ENCODE data around the gene PA2G4.
"Not testable (repeated sequence)": the region's sequence is repeated elsewhere in the genome, so short reads cannot be mapped to it uniquely, and the experiment has no call there.

PA2G4 gene

DNA sequence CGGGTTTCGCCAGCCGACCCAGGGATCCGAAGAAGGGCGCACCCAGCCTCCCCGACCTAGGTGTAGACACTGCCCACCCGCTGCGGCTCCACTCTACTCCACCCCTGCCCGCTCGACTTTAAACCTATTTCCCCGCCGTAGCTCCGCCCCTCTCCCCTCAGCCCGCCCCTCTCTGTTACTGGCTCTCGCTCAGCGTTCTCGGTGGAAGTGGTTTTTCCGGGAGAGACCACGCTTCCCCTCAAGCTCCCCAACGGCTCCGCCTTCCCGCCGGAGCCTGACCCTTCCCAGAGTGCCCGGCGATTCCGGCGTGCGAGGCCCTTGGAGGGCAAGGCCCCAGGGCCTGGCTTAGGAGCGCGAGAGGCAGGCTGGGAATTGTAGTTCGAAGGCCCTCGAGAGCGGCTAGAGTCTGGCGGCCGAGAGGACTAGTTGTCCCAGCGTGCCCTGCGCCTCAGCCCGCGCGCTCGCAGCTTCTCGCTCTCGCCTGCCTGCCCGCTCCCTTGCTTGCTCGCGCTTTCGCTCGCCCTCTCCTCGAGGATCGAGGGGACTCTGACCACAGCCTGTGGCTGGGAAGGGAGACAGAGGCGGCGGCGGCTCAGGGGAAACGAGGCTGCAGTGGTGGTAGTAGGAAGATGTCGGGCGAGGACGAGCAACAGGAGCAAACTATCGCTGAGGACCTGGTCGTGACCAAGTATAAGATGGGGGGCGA, at the start of gene PA2G4:
Gene PA2G4 (plus strand): TSS at position 451 of the 706 bp plus-strand sequence. CDS start 179 bp downstream, at position 630.
- peak; percentile 96 to 97 for DNase-seq

DNA sequence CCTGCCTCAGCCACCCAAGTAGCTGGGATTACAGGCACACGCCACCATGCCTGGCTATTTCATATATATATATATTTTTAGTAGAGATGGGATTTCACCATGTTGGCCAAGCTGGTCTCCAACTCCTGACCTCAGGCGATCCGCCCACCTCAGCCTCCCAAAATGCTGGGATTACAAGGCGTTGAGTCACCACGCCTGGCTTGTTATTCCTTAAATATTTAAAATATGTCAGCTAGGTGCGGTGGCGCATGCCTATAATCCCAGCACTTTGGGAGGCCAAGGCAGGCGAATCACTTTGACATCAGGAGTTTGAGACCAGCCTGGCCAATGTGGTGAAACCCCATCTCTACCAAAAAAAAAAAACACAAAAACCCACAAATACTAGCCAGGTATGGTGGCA, 44.4 kb upstream of the PA2G4 start:
- DNase-seq: not testable (repeated sequence)

DNA sequence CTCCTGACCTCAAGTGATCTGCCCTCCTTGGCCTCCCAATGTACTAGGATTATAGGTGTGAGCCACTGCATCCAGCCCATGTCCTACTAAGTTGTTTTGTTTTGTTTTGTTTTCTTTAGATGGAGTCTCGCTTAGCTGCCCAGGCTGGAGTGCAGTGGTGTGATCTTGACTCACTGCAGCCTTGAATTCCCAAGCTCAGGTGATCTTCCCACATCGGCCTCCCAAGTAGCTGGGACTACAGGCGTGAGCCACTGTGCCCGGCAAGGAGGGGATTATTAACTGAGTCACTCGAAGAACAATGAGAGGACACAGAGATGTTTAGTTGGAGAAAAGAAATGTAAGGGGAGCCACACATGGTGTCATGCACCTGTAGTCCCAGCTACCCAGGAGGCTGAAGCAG, 42.4 kb upstream of the PA2G4 start:
- no peak for DNase-seq

DNA sequence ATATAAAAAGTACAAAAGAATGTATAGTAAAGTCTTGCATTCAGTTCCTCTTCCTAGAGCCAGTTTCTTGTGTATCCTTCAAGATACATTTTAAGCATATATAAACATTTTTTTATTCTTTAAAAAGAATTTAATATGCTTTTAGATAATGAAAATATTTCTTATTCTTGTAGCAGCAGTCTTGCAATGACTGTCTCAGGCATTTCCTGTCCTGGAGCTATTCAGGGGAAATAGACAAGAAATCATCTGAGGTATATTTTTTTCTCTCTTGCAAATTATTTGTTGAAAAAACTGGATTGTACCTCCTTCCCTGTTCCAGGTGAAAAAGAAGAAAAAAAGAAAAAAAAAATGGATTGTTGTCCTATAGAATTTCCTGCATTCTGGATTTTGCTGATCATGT, 41.4 kb upstream of the PA2G4 start:
- DNase-seq: no peak

DNA sequence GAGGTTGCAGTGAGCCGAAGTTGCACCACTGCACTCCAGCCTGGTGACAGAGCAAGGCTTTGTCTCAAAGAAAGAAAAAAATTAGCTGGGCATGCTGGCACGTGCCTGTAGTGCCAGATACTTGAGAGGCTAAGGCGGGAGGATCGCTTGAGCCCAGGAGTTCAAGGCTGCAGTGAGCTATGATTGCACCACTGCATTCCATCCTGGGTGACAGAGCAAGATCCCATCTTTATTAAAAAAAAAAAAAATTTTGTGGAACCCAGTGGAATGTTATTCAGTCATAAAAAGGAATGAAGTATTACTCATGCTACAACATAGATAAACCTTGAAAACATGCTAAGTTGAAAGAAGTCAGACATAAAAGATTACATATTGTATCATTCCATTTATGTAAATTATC, 32.7 kb upstream of the PA2G4 start:
- DNase-seq: no peak

DNA sequence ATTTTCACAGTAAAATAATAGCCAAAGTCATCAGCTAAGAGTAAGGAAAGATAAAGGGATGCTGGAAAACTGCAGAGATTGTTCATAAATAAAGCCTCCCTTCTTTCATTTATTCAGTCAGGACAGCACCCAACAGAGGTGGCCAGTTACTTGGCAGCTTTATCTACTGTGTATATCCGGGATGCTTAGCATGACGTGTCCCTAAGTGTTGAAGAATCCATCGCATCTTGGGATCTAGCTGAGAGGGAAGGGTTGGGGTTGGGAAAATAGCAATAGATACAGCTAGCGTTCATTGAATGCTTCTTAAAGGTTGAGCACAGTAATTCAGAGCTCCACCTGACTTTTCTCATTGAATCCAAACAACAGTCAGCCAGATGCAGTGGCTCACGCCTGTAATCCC, 30.0 kb upstream of the PA2G4 start:
- DNase-seq: no peak

DNA sequence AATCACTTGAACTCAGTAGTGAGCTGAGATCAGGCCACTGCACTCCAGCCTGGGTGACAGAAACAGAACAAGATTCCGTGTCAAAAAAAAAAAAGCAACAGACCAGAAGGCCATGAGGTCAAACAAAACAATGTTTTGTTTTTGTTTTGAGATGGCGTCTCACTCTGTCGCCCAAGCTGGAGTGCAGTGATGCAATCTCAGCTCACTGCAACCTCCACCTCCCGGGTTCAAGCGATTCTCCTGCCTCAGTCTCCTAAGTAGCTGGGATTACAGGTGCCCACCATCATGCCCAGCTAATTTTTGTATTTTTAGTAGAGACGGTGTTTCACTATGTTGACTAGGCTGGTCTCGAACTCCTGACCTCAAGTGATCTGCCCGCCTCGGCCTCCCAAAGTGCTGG, 26.4 kb upstream of the PA2G4 start:
- not testable (repeated sequence) for DNase-seq

DNA sequence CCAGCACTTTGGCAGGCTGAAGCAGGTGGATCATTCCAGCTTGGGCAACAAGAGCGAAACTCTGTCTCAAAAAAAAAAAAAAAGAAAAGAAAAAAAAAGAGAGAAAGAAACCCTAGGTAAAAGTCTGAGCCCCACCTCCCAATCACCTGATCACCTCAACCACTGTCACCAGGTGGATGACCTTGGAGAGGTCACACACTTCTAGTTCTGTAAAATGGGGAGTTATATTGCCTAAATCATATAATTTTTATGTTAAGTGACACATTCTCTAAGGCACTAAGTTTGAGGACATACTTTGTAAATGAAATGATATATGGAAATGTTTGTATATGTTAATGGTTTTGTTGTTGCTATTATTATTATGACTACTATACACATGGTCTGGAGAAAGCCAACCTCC, 25.9 kb upstream of the PA2G4 start:
- DNase-seq: no peak

DNA sequence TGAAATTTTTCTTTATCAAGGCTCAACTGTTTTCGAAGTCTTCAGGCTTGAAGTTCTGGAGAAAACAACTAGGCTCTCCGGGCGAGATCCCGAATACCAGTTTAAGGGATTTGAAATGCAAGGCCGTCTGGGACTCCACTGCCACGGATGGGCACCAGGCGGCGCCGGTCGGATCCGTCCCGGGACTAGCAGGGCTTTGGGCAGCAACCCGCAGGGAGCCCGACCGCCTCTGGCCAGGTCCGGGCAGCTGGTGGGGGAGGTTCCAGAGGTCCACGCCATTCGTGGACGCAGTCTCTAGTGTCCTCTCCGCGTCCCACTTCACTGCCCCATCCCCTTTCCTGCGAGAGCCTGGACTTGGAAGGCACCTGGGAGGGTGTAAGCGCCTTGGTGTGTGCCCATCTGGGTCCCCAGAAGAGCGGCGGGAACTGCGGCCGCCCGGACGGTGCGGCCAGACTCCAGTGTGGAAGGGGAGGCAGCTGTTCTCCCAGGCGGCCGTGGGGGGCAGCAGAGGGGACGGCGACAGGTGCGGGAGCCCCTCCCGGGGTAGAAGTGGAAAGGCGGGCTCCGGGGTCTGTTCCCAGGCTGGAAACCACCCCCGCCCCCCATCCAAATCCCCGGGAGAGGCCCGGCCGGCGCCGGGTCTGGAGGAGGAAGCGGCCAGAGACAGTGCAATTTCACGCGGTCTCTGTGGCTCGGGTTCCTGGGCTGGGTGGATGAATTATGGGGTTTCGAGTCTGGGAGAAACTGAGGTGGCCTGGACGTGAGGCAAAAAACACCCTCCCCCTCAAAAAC, 25.2 kb upstream of the PA2G4 start:
- peak; percentile 40 to 83 for DNase-seq

DNA sequence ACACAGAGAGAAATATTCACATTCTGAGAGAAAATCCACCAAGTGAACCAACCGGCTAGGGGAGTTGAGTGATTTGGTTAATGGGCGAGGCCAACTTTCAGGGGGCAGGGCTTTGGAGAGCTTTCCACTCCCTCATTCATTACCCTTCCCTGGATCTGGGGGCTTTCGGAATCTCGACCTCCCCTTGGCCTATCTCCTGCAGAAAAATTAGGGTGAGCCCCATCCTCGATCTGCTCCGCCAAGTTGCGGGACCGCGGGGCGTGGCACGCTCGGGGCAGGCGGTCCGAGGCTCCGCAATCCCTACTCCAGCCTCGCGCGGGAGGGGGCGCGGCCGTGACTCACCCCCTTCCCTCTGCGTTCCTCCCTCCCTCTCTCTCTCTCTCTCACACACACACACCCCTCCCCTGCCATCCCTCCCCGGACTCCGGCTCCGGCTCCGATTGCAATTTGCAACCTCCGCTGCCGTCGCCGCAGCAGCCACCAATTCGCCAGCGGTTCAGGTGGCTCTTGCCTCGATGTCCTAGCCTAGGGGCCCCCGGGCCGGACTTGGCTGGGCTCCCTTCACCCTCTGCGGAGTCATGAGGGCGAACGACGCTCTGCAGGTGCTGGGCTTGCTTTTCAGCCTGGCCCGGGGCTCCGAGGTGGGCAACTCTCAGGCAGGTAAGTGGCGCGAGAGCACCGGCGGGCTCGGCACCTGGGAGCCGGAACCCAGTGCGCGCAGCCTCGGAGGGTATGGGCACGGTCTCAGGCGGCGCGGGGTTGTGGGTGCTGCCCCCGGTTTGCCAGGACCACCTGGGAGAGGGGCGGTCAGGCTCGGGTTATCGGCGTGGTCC, 24.4 kb upstream of the PA2G4 start, which contains the start of gene ERBB3:
Gene ERBB3 (plus strand): TSS at position 443 of the 833 bp plus-strand sequence. CDS start 136 bp downstream, at position 579.
- peak; percentile 67 to 72 for DNase-seq

DNA sequence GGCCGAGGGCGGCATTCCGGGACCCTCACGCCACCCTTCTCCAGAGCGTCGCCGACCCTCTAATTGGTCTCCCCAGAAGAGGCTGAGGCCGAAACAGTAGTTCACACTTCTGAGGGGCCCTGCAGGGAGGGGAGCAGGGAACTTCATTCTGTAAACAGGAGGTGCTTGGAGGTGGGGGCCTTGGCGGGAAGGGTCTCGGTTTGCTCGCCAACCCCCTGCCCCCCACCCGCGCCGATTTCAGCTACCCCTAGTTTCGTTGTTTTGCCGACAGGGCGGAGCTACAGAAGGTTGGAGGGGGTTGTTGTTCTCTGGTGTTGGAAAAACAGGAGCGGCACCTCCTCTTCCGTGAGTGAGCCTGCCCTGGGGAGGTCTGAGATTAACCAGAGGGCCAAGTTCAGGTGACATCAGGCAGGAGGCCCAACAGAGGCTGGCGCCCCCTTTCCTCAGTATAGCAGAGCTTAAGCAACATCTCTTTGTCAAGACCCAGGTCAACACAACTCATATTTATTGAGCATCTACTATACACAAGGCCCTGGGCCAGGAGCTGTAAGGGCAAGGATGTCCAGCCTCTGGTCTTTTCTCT, 23.7 kb upstream of the PA2G4 start:
- DNase-seq: peak in 1 of 2 donors; percentile 8

DNA sequence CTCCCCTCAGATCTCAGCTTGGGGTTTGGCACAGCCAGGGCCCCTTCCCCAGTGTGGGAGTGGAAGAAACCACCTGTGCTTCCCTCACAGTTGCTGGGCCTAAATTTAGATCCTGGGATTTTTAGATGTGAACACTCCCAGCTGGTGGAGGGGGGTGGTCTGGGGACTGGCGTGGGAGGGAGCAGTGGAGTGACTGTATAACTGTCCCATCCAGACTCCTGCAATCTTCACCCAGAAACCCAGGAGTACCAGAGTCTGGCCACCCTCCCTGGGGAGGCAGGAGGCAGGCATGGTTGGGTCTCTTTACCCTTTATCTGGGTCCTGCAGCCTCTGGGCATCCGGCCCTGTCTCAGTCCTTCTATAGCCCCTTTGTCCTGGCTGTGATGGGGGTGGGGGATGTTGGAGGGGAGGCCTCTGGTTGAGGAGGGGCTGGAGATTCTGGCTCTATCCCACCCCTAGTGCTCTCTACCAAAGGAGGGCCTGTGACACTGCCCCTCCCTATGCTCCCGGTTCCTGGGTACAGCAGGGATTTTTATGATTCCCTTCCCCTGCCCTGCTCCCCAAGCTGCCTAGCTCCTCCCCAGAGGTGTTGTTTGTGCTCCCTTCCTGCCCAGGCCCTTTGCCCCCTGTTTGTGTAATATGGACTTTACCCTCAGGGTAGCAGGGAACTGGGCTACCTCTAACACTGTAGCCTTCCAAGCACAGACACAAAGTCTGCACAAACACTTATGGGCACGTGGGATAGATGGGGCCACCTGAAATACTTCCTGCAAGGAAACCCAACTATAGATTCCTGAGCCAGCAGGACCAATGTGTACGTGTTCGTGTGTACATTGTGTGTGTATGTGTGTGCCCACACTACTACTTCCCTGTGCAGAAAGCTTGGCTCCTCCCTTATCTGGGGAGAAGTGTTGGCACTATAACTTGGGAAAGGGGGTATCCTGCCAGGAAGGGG, 22.7 kb upstream of the PA2G4 start:
- DNase-seq: peak; percentile 52 to 75

DNA sequence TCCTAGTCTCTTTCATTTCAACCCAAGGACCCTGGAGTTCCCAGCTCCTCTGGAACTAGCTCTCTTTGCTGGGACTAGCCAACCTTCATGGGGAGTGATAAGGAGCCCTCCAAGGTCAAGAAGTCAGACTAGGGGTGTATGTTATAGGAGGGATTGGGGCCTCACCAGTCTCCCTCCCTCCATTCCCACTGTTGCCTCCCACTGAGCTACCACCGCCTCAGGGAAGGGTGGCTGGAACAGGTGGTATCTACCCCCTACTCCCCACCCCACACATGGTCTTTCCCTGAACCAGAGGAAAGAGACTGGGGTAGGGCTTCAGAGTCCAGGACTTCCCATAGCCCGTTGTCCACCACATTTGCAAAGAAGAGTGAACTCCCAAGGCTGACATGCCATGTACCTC, 22.0 kb upstream of the PA2G4 start:
- DNase-seq: peak in 1 of 2 donors; percentile 28

DNA sequence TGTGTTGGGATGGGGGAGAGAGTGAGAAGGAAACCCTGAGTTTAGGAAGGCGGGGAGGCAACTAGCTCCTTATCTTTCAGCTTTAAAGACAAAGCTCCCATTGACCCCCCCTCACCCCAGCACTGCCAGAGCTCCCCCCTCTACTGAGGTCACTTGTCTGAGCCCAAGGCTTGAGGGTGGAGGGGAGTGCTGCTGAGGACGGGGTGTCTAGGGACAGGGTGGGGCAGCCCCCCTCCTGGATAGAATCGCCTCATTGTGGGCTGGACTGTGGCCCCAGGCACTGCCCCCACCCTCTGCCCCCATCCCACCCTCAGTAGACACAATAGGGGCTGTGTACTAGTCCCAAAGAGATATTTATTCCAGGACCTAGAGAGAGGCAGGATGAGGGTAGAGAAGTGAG, 21.4 kb upstream of the PA2G4 start:
- peak; percentile 90 to 95 for DNase-seq

DNA sequence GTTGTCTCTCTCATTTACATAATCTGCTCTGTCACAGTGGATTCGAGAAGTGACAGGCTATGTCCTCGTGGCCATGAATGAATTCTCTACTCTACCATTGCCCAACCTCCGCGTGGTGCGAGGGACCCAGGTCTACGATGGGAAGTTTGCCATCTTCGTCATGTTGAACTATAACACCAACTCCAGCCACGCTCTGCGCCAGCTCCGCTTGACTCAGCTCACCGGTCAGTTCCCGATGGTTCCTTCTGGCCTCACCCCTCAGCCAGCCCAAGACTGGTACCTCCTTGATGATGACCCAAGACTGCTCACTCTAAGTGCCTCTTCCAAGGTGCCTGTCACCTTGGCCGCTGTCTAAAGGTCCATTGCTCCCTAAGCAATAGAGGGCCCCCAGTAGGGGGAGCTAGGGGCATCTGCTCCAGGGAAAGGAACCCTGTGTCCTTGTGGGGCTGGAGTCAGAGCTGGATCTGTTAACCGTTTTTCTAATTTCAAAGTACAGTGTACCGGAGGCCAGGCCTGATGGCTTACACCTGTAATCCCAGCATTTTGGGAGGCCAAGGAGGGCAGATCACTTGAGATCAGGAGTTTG, 19.3 kb upstream of the PA2G4 start:
- no peak for DNase-seq

DNA sequence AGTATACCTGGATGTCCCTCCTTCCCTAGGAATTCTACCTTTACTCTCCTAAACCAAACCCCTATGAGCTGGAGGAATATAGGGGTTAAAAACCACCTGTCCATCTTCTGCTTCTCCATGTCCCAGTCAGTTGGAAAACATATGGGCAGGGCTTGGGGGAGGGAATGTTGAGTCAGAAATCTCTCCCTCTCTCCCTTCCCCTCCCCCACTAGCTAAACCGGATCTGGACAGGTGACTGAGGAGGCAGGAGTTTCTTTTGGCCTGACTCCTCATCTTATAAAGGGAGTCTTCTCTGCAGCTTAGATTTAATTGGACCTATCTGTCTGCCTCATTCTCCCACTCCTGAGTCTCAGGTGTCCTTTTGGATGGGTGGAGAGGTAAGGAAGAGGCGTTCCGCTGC, 18.3 kb upstream of the PA2G4 start:
- DNase-seq: no peak

DNA sequence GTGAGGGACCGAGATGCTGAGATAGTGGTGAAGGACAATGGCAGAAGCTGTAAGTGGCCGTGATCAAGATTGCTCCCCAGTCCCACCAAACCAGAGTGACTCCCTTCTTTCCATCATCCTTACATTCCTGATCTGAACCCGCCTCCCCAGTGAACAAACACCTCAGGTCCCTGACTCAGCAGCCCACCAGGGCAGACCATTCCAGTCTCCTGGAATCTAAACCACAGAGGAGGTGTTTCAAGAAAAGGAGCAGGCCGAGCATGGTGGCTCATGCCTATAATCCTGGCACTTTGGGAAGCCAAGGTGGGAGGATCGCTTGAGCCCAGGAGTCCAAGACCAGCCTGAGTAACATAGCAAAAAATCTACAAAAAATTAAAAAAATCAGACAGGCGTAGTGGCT, 17.8 kb upstream of the PA2G4 start:
- no peak for DNase-seq

DNA sequence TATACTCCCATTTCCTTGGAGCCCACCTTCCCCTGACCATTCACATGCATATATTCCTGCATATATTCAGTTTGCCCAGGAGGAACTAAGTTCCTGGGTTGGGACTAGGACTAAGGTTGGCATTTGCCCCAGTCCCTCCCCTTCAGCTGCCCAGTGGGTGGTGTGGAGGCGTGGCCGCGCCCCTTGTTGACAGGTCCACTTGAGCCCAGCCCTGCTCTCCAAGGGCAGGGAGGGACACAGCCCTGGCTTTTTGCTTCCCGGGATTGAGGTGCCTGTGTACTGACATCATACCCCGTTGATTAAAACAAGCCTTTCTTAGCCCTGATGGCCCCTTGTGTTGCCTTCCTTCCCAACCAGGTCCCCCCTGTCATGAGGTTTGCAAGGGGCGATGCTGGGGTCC, 17.1 kb upstream of the PA2G4 start:
- DNase-seq: peak in 1 of 2 donors; percentile 35

DNA sequence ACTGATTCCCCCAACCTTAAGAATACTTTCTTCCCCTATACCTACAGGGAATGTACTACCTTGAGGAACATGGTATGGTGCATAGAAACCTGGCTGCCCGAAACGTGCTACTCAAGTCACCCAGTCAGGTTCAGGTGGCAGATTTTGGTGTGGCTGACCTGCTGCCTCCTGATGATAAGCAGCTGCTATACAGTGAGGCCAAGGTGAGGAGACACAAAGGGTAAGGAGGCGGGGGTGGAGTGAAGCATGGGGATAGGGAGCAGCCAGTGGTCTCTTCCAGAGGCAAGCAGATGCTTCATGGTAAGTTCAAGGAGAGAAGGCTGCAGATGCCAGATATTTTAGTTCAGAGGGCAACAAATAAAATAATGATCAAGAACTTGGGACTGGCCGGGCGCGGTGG, 6.6 kb upstream of the PA2G4 start:
- DNase-seq: no peak

DNA sequence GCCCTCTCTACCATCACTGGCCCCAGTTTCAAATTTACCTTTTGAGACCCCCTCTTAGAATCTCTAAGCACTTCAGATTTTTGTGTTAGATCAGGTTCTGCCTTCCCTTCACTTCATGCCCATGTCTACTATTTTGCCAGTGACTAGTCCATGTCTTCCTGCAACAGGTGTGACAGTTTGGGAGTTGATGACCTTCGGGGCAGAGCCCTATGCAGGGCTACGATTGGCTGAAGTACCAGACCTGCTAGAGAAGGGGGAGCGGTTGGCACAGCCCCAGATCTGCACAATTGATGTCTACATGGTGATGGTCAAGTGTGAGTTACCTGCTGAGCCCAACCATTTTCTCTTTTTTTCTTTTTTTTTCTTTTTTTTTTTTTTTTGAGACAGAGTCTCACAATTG, 5.8 kb upstream of the PA2G4 start:
- DNase-seq: no peak

DNA sequence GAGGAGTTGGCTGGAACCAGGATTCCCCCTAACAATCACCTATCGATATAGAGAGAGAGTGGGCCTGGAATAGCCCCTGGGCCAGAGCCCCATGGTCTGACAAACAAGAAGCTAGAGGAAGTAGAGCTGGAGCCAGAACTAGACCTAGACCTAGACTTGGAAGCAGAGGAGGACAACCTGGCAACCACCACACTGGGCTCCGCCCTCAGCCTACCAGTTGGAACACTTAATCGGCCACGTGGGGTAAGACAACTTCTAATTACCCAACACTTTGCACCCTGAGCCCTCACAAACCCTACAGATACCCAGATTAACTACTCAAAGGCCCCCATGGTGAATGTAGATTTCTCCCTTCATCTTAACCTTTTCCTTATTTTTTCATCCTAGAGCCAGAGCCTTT, 4.6 kb upstream of the PA2G4 start:
- no peak for DNase-seq
